Motor neuron (in vitro differentiated cells): ENCODE results near the gene DOK5. TPM values are rescaled to one million over a fixed set of nuclear protein-coding genes. Genes with fewer than 3 reads are reported as not detected.

Source experiments
- ATAC-seq, 8 experiments: fragments of 200-7000 bp; cut with Tn5 transposase; replicated peaks in 6 of 8; 2 replicates each; pipeline ENCODE4 v1.8.0; 2021; ENCODE audit warnings: mild to moderate bottlenecking in 8 of 8, moderate library complexity in 8 of 8
- H3K27ac ChIP-seq, 2 donors: fragments of 250-450 bp; sonication (Bioruptor Pico); 2 replicates each; pipeline ENCODE4 v1.9.0; 2021; ENCODE audit warnings: antibody characterized with exemption in 2 of 2, mild to moderate bottlenecking in 2 of 2, moderate library complexity in 1 of 2
- H3K4me1 ChIP-seq, 2 donors: fragments of 250-450 bp; sonication (Bioruptor Pico); replicated peaks in 1 of 2; 2 replicates each; pipeline ENCODE4 v1.6.1; 2021; ENCODE audit warnings: antibody characterized with exemption in 2 of 2, mild to moderate bottlenecking in 2 of 2, moderate library complexity in 1 of 2
- H3K4me3 ChIP-seq, 5 donors: fragments of 250-450 bp; sonication (Bioruptor Pico); 2 replicates each; pipeline ENCODE4 v1.9.0; 2021; ENCODE audit warnings: antibody characterized with exemption in 5 of 5, mild to moderate bottlenecking in 5 of 5, moderate library complexity in 4 of 5
- WGBS, 10 experiments: fragments of 450-650 bp; shearing (Covaris generic); methylation state at CpG; one replicate each; pipeline ENCODE4 v1.0.0; 2022; 5-methylcytosine and 5-hydroxymethylcytosine counted together
- in situ Hi-C, 9 experiments: fragments of 400-800 bp; cut with MboI; loops; one replicate each; pipeline ENCODE4 v1.15.0; 2021; ENCODE audit warnings: low sequenced_read_pairs in 9 of 9, low pct_unique_long_range_greater_than_20kb in 2 of 9; ENCODE audit not compliant: unreplicated experiment in 9 of 9
- total RNA-seq, 8 experiments: library from RNA; unstranded; fragments of 300-600 nt; gene quantifications; 2 replicates each; pipeline versions ENCODE4 v1.2.3 to v1.2.4, GENCODE V29; 2022

The DOK5 gene
- total RNA-seq, 8 experiments from 2014 or later = 0.31 to 92.8 (median 32.9) TPM

DNA sequence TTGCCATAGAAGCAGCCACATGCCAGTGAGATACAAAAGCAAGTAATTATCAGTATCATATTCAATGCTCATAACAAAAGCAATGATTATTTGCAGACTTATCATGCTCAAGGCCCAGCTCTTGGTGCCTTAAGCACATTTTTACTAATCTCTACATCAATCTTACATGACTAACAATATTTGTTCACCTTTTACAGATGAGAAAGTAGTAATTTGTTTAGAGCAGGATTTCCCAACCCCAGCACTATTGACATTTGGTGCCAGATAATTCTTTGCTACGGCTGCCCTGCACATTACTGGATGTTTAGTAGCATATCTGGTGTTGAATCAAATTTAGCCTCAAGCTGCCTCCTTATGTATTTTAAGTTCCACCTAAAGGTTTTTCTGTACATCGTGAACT is 19.0 kb upstream of the DOK5 start:
- Histone ChIP-seq H3K27ac (no peak overlapping the region), H3K4me3 (no peak overlapping the region), H3K4me1 (no peaks in the 10 kb centered on the region)
- 20 to 100% (median 71%) methylated on average over 1 to 2 of the region's 2 CpGs; no CpG with 5 or more reads in 3 of the 10 experiments for WGBS, 10 experiments
- ATAC-seq = no peak
- in situ Hi-C loops = no loop called here

DNA sequence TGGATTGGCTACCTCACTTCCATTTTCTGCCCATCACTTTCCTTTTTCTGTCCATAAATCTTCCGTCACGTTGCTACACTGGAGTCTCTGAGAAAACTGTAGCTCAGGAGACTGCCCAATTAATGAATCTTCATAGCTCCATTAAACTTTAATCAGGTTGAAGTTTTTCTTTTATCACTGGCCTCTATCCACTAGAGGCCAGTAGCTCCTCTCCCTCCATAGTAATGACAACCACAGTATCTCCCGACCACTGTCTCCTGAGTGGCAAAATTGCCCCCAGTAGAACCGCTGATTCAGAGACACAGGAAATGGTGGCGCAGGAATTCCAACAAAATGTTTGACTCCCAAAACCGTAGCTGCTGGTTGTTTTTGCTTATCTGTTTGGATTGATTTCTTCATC is 18.4 kb upstream of the DOK5 start:
- in situ Hi-C loops = no loop called here
- no peak for ATAC-seq
- WGBS, 10 experiments = 57 to 93% (median 76%) methylated on average over 2 to 6 of the region's 6 CpGs; no CpG with 5 or more reads in 1 of the 10 experiments
- Histone ChIP-seq H3K27ac (no peak overlapping the region), H3K4me3 (no peak overlapping the region), H3K4me1 (no peaks in the 10 kb centered on the region)

GRCh38 chr20:54458219-54458618 is 17.2 kb upstream of the DOK5 start:
- ATAC-seq = no peak
- no peak overlapping the region for H3K4me3 ChIP-seq
- WGBS, 10 experiments = 0 to 100% (median 71%) methylated on average over 1 of the region's 1 CpG; no CpG with 5 or more reads in 4 of the 10 experiments
- H3K27ac ChIP-seq = no peak overlapping the region
- in situ Hi-C loops = no loop called here
- no peaks in the 10 kb centered on the region for H3K4me1 ChIP-seq

- in situ Hi-C loops = no loop called here
- Histone ChIP-seq H3K4me1 (no peaks in the 10 kb centered on the region), H3K4me3 (no peak overlapping the region), H3K27ac (no peak overlapping the region)
- 29 to 100% (median 82%) methylated on average over 1 to 4 of the region's 4 CpGs; no CpG with 5 or more reads in 2 of the 10 experiments for WGBS, 10 experiments
- no peak for ATAC-seq
These were observed 16.1 kb upstream of the DOK5 start for GRCh38 chr20:54459279-54459678.

DNA sequence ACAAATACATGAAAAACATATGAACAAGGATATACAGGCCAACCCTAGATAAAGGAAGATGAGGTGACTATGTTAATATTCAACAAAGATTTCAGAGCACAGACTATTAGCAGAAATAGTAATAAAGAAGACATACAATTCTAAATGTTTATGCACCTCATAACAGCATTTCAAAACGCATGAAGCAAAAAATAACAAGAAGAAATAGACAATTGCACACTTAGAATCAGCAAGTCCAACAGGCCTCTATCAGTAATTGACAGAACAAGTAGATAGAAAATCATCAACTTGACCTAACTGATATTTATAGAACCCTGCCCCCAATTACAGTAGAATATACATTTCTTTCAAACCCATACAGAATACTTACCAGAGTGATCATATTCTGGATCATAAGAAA is 11.4 kb upstream of the DOK5 start:
- Histone ChIP-seq H3K4me1 (no peaks in the 10 kb centered on the region), H3K27ac (no peak overlapping the region), H3K4me3 (no peak overlapping the region)
- WGBS, 10 experiments = 0 to 88% (median 63%) methylated on average over 1 of the region's 1 CpG; no CpG with 5 or more reads in 1 of the 10 experiments
- in situ Hi-C loops = no loop called here
- ATAC-seq = no peak

- WGBS, 10 experiments = 0 to 100% (median 80%) methylated on average over 1 to 2 of the region's 3 CpGs; no CpG with 5 or more reads in 3 of the 10 experiments
- in situ Hi-C loops = no loop called here
- no peak for ATAC-seq
These were observed 9.3 kb upstream of the DOK5 start for GRCh38 chr20:54466127-54466526.

GRCh38 chr20:54467622-54468021 is 7.8 kb upstream of the DOK5 start:
- Histone ChIP-seq H3K27ac (no peak overlapping the region), H3K4me3 (no peak overlapping the region), H3K4me1 (no peaks in the 10 kb centered on the region)
- no peak for ATAC-seq
- in situ Hi-C loops = no loop called here
- WGBS, 10 experiments = 8 to 100% (median 81%) methylated on average over 1 to 2 of the region's 2 CpGs

More at GRCh38 chr20:54466127-54466526, 9.3 kb upstream of the DOK5 start:
- H3K4me3 ChIP-seq = no peak overlapping the region
- H3K27ac ChIP-seq = no peak overlapping the region
- no peaks in the 10 kb centered on the region for H3K4me1 ChIP-seq

- 60 to 90% (median 63%) methylated on average over 1 to 2 of the region's 3 CpGs; no CpG with 5 or more reads in 7 of the 10 experiments for WGBS, 10 experiments
- no peaks in the 10 kb centered on the region for H3K4me1 ChIP-seq
- in situ Hi-C loops = no loop called here
- no peak overlapping the region for H3K4me3 ChIP-seq
- ATAC-seq = no peak
- no peak overlapping the region for H3K27ac ChIP-seq
These were observed 7.3 kb upstream of the DOK5 start for GRCh38 chr20:54468082-54468481.

DNA sequence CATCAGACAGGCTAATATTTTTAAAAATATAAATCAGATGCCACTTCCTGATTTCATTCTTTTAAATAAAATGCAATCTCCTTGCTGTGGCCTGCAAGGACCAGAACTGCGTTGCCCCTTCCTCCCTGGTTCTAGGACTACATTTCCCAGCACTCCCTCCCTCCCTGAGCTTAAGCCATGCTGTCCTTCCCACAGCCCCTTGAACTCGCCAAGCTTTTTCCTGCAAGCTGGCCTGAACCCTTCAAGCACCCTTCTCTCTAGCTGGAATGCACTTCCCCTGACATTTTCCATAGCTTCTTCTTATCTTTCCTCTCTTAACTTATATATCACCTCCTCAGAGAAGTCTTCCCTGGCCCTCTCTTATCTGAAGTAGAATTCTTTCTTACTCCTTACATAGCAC is 6.1 kb upstream of the DOK5 start:
- Histone ChIP-seq H3K27ac (no peak overlapping the region), H3K4me1 (no peaks in the 10 kb centered on the region), H3K4me3 (no peak overlapping the region)
- 0 to 90% (median 49%) methylated on average over 1 to 2 of the region's 2 CpGs; no CpG with 5 or more reads in 2 of the 10 experiments for WGBS, 10 experiments
- in situ Hi-C loops = no loop called here
- ATAC-seq = no peak

- in situ Hi-C loops = no loop called here
- Histone ChIP-seq H3K4me3 (no peak overlapping the region), H3K4me1 (no peaks in the 10 kb centered on the region), H3K27ac (no peak overlapping the region)
- 20 to 100% (median 86%) methylated on average over 1 of the region's 1 CpG; no CpG with 5 or more reads in 5 of the 10 experiments for WGBS, 10 experiments
- ATAC-seq = no peak
These were observed 5.4 kb upstream of the DOK5 start for GRCh38 chr20:54469952-54470351.

- H3K4me3 ChIP-seq = no peak overlapping the region
- no peak overlapping the region for H3K27ac ChIP-seq
- 27 to 100% (median 91%) methylated on average over 1 to 13 of the region's 15 CpGs; no CpG with 5 or more reads in 2 of the 10 experiments for WGBS, 10 experiments
- ATAC-seq = no peak
- no peaks in the 10 kb centered on the region for H3K4me1 ChIP-seq
- in situ Hi-C loops = no loop called here
These were observed 4.7 kb upstream of the DOK5 start for GRCh38 chr20:54470697-54471096.

- Histone ChIP-seq H3K4me3 (no peak overlapping the region), H3K27ac (no peak overlapping the region), H3K4me1 (peaks cover 7 to 11% of the 10 kb centered on the region in 2 donors)
- ATAC-seq = no peak
- in situ Hi-C loops = no loop called here
- 8 to 94% (median 86%) methylated on average over 2 to 5 of the region's 5 CpGs; no CpG with 5 or more reads in 1 of the 10 experiments for WGBS, 10 experiments
These were observed 2.8 kb upstream of the DOK5 start for GRCh38 chr20:54472607-54473006.

DNA sequence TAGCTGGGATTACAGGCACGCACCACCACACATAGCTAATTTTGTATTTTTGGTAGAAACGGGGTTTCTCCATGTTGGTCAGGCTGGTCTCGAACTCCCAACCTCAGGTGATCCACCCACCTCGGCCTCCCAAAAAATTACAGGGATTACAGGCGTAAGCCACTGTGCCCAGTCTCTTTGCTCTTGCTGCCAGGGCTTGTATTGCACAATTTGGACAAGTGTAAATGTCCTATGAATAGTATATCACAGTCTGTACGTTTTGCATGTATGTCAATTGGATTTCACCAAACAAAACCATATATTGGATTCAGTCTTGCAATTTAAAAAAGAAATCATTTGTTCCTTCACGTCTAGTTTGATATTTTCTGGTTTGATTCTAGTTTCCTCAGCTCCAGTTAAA is 2.1 kb upstream of the DOK5 start:
- Histone ChIP-seq H3K4me3 (no peak overlapping the region), H3K4me1 (peaks cover 7 to 12% of the 10 kb centered on the region in 2 donors), H3K27ac (no peak overlapping the region)
- WGBS, 10 experiments = 33 to 100% (median 86%) methylated on average over 1 to 6 of the region's 7 CpGs
- in situ Hi-C loops = no loop called here
- no peak for ATAC-seq

- H3K27ac ChIP-seq = no peak overlapping the region
- in situ Hi-C loops = no loop called here
- peaks cover 7 to 12% of the 10 kb centered on the region in 2 donors for H3K4me1 ChIP-seq
- no peak for ATAC-seq
- 14 to 100% (median 75%) methylated on average over 1 to 3 of the region's 3 CpGs; no CpG with 5 or more reads in 1 of the 10 experiments for WGBS, 10 experiments
- no peak overlapping the region for H3K4me3 ChIP-seq
These were observed 1.3 kb upstream of the DOK5 start for GRCh38 chr20:54474046-54474445.
